Tibial nerve (tissue), 4 donors: ENCODE results near the gene SLC39A9. TPM values are rescaled to one million over a fixed set of nuclear protein-coding genes. Genes with fewer than 3 reads are reported as not detected.

ENCODE experiments used
- DNase-seq, 2 donors: peaks; one replicate each; pipeline ENCODE4 v3.0.0-alpha.2; 2019; ENCODE audit warnings: low spot score in 2 of 2
- H3K27ac ChIP-seq, 4 donors: fragments of 200-600 bp; sonication (generic) in 3 of 4; one replicate each; pipeline ENCODE4 v1.5.1; 2017 to 2019; ENCODE audit warnings: mild to moderate bottlenecking in 1 of 4
- H3K27me3 ChIP-seq, 2 donors: fragments of 200-600 bp; sonication (generic) in 1 of 2; one replicate each; pipeline versions ENCODE4 v1.5.1 to v1.6.0; 2017 to 2019
- H3K36me3 ChIP-seq, 3 donors: fragments of 200-600 bp; sonication (generic); one replicate each; pipeline ENCODE4 v1.5.1; 2018 to 2019
- H3K4me1 ChIP-seq, 4 donors: fragments of 200-600 bp; sonication (generic) in 3 of 4; one replicate each; pipeline ENCODE4 v1.5.1; 2017 to 2019
- H3K4me3 ChIP-seq, 4 donors: fragments of 200-600 bp; sonication (generic) in 3 of 4; one replicate each; pipeline ENCODE4 v1.5.1; 2017 to 2019; ENCODE audit warnings: mild to moderate bottlenecking in 1 of 4, moderate library complexity in 1 of 4
- H3K9me3 ChIP-seq, 4 donors: fragments of 200-600 bp; sonication (generic) in 3 of 4; one replicate each; pipeline ENCODE4 v1.5.1; 2017 to 2019
- EP300 ChIP-seq, 2 donors: sonication (generic); formaldehyde crosslinking; IDR thresholded peaks; one replicate each; pipeline ENCODE4 v1.6.1; 2017; ENCODE audit warnings: antibody characterized with exemption in 2 of 2, mild to moderate bottlenecking in 1 of 2
- POLR2A ChIP-seq, 2 donors: fragments of 450-650 bp; IDR thresholded peaks; one replicate each; pipeline ENCODE4 v1.6.1; 2017; ENCODE audit warnings: antibody characterized with exemption in 2 of 2, mild to moderate bottlenecking in 2 of 2, moderate library complexity in 2 of 2
- WGBS, 2 donors: methylation state at CpG; one replicate each; pipeline ENCODE4 v1.1.5; 2018; 5-methylcytosine and 5-hydroxymethylcytosine counted together
- total RNA-seq, 4 donors: library from RNA; depleted of rRNA; stranded (reverse); fragments of >200 nt; gene quantifications; one replicate each; pipeline ENCODE4 v1.1.0, GENCODE V29; 2016
- TF ChIP-seq, protein P1 (sequence below), 5 experiments: fragments of 200-600 bp in 3 of 5; fragments of 450-650 bp in 2 of 5; sonication (generic) in 3 of 5; IDR thresholded peaks; one replicate each; pipeline ENCODE4 v1.5.1; 2016 to 2019; ENCODE audit warnings: antibody characterized with exemption in 5 of 5, mild to moderate bottlenecking in 3 of 5, moderate library complexity in 2 of 5

SLC39A9 gene
- total RNA-seq, 4 donors from 2014 or later: 52.2 to 68.4 (median 64.4) TPM

GRCh38 chr14:69485315-69485660 is 86.8 kb downstream of the SLC39A9 start:
- TF ChIP-seq POLR2A (IDR thresholded peaks at IDR 0.05) (no peak), EP300 (IDR thresholded peaks at IDR 0.05) (no peak)
- TF ChIP-seq, protein P1, sequence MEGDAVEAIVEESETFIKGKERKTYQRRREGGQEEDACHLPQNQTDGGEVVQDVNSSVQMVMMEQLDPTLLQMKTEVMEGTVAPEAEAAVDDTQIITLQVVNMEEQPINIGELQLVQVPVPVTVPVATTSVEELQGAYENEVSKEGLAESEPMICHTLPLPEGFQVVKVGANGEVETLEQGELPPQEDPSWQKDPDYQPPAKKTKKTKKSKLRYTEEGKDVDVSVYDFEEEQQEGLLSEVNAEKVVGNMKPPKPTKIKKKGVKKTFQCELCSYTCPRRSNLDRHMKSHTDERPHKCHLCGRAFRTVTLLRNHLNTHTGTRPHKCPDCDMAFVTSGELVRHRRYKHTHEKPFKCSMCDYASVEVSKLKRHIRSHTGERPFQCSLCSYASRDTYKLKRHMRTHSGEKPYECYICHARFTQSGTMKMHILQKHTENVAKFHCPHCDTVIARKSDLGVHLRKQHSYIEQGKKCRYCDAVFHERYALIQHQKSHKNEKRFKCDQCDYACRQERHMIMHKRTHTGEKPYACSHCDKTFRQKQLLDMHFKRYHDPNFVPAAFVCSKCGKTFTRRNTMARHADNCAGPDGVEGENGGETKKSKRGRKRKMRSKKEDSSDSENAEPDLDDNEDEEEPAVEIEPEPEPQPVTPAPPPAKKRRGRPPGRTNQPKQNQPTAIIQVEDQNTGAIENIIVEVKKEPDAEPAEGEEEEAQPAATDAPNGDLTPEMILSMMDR (IDR thresholded peaks at IDR 0.05): no peak
- Histone ChIP-seq H3K27me3 (peaks cover 0 to 60% of the 10 kb centered on the region in 2 donors), H3K27ac (no peak overlapping the region), H3K4me3 (no peak overlapping the region), H3K36me3 (no peaks in the 10 kb centered on the region), H3K9me3 (no peaks in the 10 kb centered on the region), H3K4me1 (peaks cover 0 to 17% (median 11%) of the 10 kb centered on the region in 4 donors)
- no peak for DNase-seq
- WGBS, 2 donors: 43 to 44% methylated on average over 6 to 11 of the region's 11 CpGs

GRCh38 chr14:69485701-69486100 is 87.2 kb downstream of the SLC39A9 start:
- WGBS, 2 donors: 77 to 80% methylated on average over 6 of the region's 6 CpGs
- Histone ChIP-seq H3K4me3 (no peak overlapping the region), H3K27me3 (peaks cover 0 to 60% of the 10 kb centered on the region in 2 donors), H3K9me3 (no peaks in the 10 kb centered on the region), H3K36me3 (no peaks in the 10 kb centered on the region), H3K4me1 (peaks cover 0 to 17% (median 11%) of the 10 kb centered on the region in 4 donors), H3K27ac (no peak overlapping the region)
- TF ChIP-seq EP300 (IDR thresholded peaks at IDR 0.05) (no peak), POLR2A (IDR thresholded peaks at IDR 0.05) (no peak)
- TF ChIP-seq, protein P1 (IDR thresholded peaks at IDR 0.05): no peak
- no peak for DNase-seq

GRCh38 chr14:69487226-69487625 is 88.7 kb downstream of the SLC39A9 start:
- Histone ChIP-seq H3K9me3 (no peaks in the 10 kb centered on the region), H3K36me3 (no peaks in the 10 kb centered on the region), H3K27ac (no peak overlapping the region), H3K4me3 (no peak overlapping the region), H3K4me1 (peaks cover 0 to 17% (median 11%) of the 10 kb centered on the region in 4 donors), H3K27me3 (peaks cover 0 to 55% of the 10 kb centered on the region in 2 donors)
- WGBS, 2 donors: 82 to 86% methylated on average over 4 of the region's 4 CpGs
- DNase-seq: no peak
- no peak for TF ChIP-seq POLR2A (IDR thresholded peaks at IDR 0.05)
- TF ChIP-seq, protein P1 (IDR thresholded peaks at IDR 0.05): no peak
- no peak for TF ChIP-seq EP300 (IDR thresholded peaks at IDR 0.05)

- Histone ChIP-seq H3K4me3 (no peak overlapping the region), H3K9me3 (no peaks in the 10 kb centered on the region), H3K36me3 (no peaks in the 10 kb centered on the region), H3K27me3 (peaks cover 0 to 51% of the 10 kb centered on the region in 2 donors), H3K4me1 (peaks cover 0 to 17% (median 11%) of the 10 kb centered on the region in 4 donors), H3K27ac (no peak overlapping the region)
- TF ChIP-seq EP300 (IDR thresholded peaks at IDR 0.05) (no peak), POLR2A (IDR thresholded peaks at IDR 0.05) (no peak)
- TF ChIP-seq, protein P1 (IDR thresholded peaks at IDR 0.05): no peak
- WGBS, 2 donors: 60 to 61% methylated on average over 4 of the region's 4 CpGs
- DNase-seq: no peak
These were observed 89.3 kb downstream of the SLC39A9 start for GRCh38 chr14:69487771-69488170.

GRCh38 chr14:69489495-69489894 is 91.0 kb downstream of the SLC39A9 start:
- Histone ChIP-seq H3K4me1 (peaks cover 0 to 7% (median 5%) of the 10 kb centered on the region in 4 donors), H3K4me3 (no peak overlapping the region), H3K27me3 (peaks cover 0 to 34% of the 10 kb centered on the region in 2 donors), H3K9me3 (no peaks in the 10 kb centered on the region), H3K36me3 (no peaks in the 10 kb centered on the region), H3K27ac (no peak overlapping the region)
- DNase-seq: no peak
- TF ChIP-seq POLR2A (IDR thresholded peaks at IDR 0.05): no peak
- no peak for TF ChIP-seq EP300 (IDR thresholded peaks at IDR 0.05)
- TF ChIP-seq, protein P1 (IDR thresholded peaks at IDR 0.05): no peak
